ENCODE results near the gene NPFFR1.

Gene NPFFR1

GRCh38 chr10:70212879-70213278 lies 70.9 kb downstream of the NPFFR1 start:
- DNase-seq = no peak

GRCh38 chr10:70212277-70212676 lies 71.5 kb downstream of the NPFFR1 start:
- DNase-seq = no peak

GRCh38 chr10:70206762-70207161 lies 77.0 kb downstream of the NPFFR1 start:
- no peak for DNase-seq

GRCh38 chr10:70201105-70201504 lies 82.7 kb downstream of the NPFFR1 start:
- no peak for DNase-seq

GRCh38 chr10:70198696-70199466 lies 84.9 kb downstream of the NPFFR1 start:
- DNase-seq = no peak
